ENCODE data around the gene COL6A2.

The COL6A2 gene

DNA sequence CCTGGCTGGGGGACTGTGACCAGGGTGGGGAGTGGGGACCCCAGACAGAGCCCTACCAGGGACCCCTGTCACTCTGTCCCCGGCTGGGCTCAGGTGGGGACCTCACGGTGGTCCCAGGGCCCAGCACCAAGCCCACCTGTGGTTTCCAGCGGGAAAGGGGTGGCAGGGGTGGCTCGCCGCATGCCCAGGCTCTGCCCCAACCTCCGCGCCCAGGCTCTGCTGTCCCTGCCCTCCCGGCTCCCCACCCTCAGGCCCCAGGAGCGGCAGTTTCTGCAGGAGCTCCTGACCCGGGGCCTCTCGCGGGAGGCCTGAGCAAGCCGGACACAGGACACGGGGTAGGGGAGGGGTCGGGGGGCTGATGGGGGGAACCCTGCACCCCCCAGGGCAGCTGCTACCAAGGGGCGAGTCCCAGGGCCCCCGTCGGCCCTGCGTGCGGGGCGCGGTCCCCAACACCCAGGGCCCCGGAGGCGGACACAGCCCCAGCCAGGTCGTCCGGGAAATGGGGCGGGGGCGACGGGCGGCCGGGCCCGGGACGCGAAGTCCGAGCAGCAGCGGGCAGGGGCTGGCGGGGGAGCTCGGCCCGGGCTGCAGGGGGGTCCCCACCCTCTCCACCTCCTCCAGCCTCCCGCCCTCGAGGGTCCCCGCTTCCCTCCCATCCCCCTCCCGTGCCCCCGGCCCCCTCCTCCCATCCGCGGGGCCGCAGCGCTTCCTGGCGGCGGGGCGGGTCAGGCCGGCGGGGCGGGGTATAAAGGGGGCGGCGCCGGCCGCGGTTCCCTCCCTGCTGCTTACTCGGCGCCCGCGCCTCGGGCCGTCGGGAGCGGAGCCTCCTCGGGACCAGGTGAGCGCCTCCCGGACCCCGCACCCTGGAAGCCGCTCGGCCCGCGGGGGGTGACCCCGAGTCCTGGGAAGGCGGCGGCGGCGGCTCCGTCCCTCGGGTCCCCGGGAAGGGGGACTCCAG, at the start of gene COL6A2:
Gene COL6A2 (plus strand): TSS at position 777 of the 958 bp plus-strand sequence.
- CTCF ChIA-PET = no interaction called here
- H3K4me3 Mint-ChIP-seq = peak within 1 kb of the TSS; percentile 63
- no peak within 1 kb of the TSS for H3K27ac Mint-ChIP-seq
- peaks cover 5% of the 10 kb centered on the region for H3K4me1 Mint-ChIP-seq
- peaks cover 5% of the 10 kb centered on the region for H3K9me3 Mint-ChIP-seq
- H3K36me3 Mint-ChIP-seq = no peaks in the 10 kb centered on the region
- DNase-seq = peak; percentile 72
- H3K27me3 Mint-ChIP-seq = peaks cover 51% of the 10 kb centered on the region

DNA sequence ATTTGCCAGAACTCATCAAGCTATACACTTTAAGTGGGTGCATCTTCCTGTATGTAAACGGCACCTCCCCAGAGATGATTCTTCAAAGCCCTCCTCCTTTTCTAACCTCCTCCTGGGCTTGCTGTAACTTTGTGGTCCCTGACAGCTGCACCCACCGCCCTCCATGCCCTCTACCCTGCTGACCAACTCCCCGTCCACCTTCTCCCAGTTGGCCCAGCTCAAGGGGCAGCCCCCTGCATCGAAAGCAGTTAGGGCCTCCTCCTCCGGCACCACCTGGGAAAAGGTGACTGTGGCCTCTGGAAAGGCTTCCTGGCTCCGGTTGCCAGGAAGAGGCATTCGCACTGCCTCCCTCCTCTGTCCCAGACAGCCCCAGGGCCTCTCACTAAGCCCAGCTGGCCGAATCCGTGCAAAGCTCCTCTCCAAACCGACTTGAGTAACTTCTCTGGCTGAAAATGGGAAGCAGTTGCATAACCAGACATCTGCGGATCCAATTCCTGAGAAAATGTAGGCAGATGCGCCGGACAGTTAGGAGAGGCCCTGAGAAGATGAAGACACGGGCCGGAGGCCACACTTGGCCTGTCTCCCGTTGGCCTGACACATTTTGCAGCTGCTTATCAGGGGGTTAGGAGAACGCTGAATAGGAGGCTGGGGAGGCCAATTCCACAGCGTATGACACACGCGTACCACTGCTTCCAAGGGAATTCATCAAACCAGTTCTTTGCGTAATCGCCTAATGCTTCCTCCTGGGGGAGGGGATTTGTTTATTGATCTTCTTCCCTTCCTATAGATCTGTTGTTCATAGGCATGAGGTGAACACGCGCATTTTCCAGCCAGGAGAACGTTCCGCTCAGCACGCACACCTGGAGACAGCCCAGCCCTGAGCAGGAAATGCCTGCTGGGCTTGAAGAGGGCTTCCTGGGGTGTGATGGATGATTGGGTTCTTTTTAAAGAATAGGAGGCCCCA, 48.7 kb upstream of the COL6A2 start:
- H3K4me1 Mint-ChIP-seq = no peaks in the 10 kb centered on the region
- no peaks in the 10 kb centered on the region for H3K9me3 Mint-ChIP-seq
- H3K27ac Mint-ChIP-seq = no peak overlapping the region
- H3K36me3 Mint-ChIP-seq = no peaks in the 10 kb centered on the region
- no peak for DNase-seq
- CTCF ChIA-PET = no interaction called here
- H3K4me3 Mint-ChIP-seq = no peak overlapping the region
- H3K27me3 Mint-ChIP-seq = no peaks in the 10 kb centered on the region

DNA sequence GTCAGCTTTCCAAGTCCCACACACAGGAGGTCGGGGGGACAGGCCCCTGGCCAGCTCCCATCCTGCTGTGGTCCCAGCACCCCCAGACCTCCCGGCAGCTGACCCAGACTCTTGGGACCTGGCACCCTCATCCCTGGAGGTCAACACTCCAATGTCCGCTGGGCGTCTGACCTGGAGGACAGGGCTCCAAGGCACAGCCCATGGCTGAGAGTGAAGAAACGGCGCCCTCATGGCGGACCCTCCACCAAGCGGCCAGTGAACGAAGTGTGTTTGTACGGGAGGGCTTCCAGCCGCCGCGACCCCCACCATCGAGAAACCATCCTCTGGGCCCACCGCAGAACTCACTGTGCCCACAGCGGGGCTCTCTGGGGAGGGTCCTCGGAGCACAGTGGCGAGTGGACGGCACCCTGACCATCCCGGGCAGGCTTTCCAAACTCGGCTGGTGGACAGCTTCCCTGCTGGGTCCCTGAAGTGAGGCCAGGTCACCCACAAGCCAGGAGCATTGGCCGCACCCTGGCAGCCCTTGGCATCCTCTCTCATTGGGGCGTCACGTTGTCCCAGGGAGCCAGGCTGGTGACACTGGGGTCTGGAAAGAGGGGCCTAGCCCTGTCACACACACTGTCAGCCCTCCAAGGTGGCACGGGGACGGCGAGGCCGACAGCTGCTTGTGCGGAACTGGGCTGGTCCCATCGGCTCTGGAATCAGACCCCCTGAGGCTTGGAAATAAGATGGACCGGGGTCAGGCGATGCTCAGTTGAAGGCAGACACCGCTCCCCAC, 47.8 kb upstream of the COL6A2 start:
- H3K4me1 Mint-ChIP-seq = no peaks in the 10 kb centered on the region
- no peak overlapping the region for H3K27ac Mint-ChIP-seq
- H3K27me3 Mint-ChIP-seq = no peaks in the 10 kb centered on the region
- CTCF ChIA-PET = no interaction called here
- DNase-seq = no peak
- no peaks in the 10 kb centered on the region for H3K9me3 Mint-ChIP-seq
- no peaks in the 10 kb centered on the region for H3K36me3 Mint-ChIP-seq
- H3K4me3 Mint-ChIP-seq = no peak overlapping the region

DNA sequence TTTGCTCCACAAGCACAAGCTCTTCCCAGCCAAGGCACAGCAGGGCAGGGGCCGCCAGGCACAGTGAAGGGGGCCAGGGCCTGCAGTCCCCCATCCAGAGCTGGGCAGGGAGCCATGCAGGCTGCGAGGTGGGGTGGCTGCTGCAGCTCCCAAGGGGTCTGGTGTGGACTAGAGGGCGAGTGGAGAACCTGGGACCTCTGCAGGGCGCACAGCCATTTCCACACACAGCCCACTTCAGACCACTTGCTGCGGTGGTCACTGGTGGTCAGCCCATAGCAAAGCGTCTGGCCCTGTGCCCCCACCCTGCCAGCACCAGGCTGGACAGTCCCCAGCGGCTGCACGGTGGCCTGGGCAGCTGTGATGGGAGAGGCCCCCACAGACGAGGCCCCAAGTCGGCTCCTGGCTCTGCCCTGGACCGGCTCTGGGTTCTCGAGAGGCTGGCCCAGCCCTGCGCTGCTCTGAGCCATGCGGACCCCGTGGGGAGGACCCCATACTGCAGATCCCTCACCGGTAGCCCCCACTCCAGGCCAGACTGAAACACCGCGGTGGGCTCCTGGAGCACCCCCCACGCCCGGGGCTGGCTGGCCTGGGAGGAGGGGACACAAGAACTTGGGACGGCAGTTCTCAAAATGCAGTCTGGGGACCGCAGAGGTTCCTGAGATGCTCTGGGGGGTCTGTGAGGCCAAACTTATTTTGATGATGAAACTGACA, 47.1 kb upstream of the COL6A2 start:
- Mint-ChIP-seq H3K4me1 (no peaks in the 10 kb centered on the region), H3K27me3 (no peaks in the 10 kb centered on the region), H3K4me3 (no peak overlapping the region), H3K36me3 (no peaks in the 10 kb centered on the region), H3K27ac (no peak overlapping the region), H3K9me3 (no peaks in the 10 kb centered on the region)
- no peak for DNase-seq
- CTCF ChIA-PET = no interaction called here

DNA sequence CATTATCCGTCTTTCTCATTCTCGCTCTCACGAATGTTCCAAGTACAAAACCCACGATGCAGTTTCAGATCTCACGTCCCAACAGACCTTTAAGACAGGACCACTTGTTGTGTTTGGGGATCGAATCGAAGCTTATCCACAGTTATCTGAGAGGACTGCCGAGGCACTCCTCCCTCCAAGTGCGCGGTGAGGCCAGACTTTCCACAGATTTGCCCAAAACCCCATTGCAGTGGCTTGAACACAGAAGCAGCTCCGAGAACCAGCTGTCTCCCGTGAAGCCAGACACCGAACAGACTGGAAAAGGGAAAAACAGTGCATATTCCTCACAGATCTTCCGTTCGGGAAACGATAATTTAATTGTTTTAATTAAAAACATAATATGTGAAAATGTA, 46.5 kb upstream of the COL6A2 start:
- CTCF ChIA-PET = no interaction called here
- no peaks in the 10 kb centered on the region for H3K9me3 Mint-ChIP-seq
- peaks cover under 1% of the 10 kb centered on the region for H3K27me3 Mint-ChIP-seq
- no peaks in the 10 kb centered on the region for H3K4me1 Mint-ChIP-seq
- no peak overlapping the region for H3K4me3 Mint-ChIP-seq
- no peak overlapping the region for H3K27ac Mint-ChIP-seq
- no peaks in the 10 kb centered on the region for H3K36me3 Mint-ChIP-seq
- no peak for DNase-seq

DNA sequence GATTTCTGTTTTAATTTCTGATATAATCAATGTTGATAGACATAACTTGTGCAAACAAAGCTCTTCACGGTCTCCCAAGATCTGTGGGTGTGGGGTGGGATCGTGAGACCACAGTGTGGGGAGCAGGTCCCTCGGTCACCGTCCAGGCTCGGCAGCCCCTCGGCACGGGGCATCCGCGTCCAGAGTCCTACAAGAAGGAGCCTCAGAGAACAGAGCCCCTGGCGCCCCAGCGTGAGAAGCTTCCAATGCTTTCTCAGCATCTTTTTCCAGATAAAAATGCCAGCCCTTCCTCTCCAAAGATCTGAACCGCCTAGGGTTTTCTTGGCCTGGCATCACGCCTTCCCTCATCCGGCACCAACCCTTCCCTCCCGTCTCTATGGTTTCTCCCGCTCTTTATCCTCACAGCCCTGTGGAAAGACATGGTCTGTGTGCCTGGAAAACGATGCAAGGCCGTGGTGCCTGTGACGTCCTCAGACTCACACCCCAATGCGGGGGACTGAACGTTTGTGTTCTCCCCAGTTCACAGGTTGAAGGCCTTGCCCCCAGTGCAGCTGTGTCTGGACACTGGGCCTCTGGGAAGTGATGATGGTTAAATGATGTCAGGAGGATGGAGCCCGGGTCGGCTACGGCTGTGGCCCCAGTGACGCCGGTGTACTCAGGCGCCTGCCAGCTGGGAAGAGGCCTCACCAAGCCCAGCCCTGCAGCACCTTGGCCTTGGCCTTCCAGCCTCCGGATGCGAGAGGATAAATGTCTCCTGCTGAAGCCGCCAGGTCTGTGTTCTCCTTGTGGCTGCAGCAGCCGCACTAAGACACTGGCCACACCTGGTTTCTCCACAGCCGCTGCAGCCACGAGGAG, 45.9 kb upstream of the COL6A2 start:
- Mint-ChIP-seq H3K4me3 (no peak overlapping the region), H3K27ac (no peak overlapping the region), H3K9me3 (no peaks in the 10 kb centered on the region), H3K36me3 (no peaks in the 10 kb centered on the region), H3K4me1 (no peaks in the 10 kb centered on the region), H3K27me3 (peaks cover 7% of the 10 kb centered on the region)
- DNase-seq = no peak
- CTCF ChIA-PET = no interaction called here

DNA sequence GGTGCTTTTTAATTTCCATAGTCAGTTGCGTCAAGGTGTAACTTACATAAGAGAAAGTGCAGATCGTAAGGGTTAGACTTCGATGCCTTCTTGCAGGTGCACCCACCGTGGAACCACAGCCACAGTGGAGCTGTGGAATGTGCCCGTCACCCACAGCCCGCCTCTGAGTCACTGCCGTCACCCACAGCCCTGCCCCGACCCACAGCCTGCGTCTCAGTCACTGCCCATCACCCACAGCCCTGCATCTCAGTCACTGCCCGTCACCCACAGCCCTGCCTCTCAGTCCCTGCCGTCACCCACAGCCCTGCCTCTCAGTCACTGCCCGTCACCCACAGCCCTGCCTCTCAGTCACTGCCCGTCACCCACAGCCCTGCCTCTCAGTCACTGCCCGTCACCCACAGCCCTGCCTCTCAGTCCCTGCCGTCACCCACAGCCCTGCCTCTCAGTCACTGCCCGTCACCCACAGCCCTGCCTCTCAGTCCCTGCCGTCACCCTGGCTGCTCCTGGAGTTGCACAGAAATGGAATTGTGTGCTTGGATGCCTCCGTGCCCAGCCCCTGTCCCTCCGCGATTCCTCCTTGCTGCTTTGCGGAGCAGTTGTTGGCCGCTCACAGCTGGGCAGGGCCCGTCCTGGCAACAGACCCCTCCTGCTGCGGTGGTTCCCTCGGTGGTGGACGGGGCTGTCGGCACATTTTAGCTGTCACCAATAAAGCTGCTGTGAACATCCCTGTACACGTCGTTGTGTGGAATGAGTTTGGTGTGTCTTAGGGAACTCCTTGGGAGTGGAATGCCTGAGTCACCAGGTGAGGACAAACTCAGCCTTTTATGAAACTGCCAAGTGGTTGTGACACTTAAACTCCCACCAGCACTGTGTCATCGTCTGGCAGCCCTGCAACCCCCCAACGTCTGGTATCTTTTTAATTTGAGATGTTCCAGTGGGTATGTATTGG, 44.9 kb upstream of the COL6A2 start:
- Mint-ChIP-seq H3K4me1 (peaks cover 4% of the 10 kb centered on the region), H3K36me3 (no peaks in the 10 kb centered on the region), H3K4me3 (no peak overlapping the region), H3K27ac (no peak overlapping the region), H3K27me3 (peaks cover 17% of the 10 kb centered on the region), H3K9me3 (no peaks in the 10 kb centered on the region)
- CTCF ChIA-PET = no interaction called here
- no peak for DNase-seq

DNA sequence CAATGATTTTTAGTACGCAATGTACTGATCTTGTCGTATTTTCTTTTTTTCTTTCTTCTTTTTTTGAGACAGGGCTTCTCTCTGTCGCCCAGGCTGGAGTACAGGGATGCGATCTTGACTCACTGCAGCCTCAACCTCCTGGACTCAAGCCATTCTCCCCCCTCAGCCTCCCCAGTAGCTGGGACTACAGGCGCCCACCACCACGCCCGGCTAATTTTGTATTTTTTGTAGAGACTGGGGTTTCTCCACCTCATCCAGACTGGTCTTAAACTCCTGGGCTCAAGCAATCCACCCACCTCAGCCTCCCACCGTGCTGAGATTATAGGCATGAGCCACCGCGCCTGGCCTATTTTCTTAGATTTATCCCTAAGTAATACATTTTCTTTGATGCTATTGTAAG, 43.9 kb upstream of the COL6A2 start:
- Mint-ChIP-seq H3K36me3 (no peaks in the 10 kb centered on the region), H3K27me3 (peaks cover 27% of the 10 kb centered on the region), H3K9me3 (peaks cover 9% of the 10 kb centered on the region), H3K4me3 (no peak overlapping the region), H3K4me1 (peaks cover 9% of the 10 kb centered on the region), H3K27ac (no peak overlapping the region)
- CTCF ChIA-PET = no interaction called here
- DNase-seq = no peak

DNA sequence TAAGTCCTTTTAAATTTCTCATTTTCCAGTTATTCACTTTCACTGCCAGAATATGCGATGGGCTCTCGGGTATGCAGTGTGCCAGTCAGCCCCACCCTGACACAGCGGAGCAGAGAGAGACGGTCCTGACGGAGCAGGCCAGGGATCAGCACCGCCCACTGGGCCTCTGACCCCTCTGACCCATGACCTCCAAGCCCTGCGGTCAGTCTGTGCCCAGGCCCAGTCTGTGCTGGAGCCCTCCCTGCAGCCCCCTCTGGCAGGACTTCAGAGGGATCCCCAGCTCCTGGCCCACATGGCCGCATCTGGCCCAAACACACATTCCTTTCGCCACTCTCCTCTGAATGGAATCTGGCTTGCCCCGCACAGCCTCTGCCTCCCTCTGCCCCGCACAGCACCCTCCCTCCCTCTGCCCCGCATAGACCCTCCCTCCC, 43.4 kb upstream of the COL6A2 start:
- H3K4me3 Mint-ChIP-seq = no peak overlapping the region
- peaks cover 9% of the 10 kb centered on the region for H3K4me1 Mint-ChIP-seq
- H3K27me3 Mint-ChIP-seq = peaks cover 32% of the 10 kb centered on the region
- CTCF ChIA-PET = no interaction called here
- H3K36me3 Mint-ChIP-seq = no peaks in the 10 kb centered on the region
- peaks cover 13% of the 10 kb centered on the region for H3K9me3 Mint-ChIP-seq
- DNase-seq = no peak
- H3K27ac Mint-ChIP-seq = no peak overlapping the region

DNA sequence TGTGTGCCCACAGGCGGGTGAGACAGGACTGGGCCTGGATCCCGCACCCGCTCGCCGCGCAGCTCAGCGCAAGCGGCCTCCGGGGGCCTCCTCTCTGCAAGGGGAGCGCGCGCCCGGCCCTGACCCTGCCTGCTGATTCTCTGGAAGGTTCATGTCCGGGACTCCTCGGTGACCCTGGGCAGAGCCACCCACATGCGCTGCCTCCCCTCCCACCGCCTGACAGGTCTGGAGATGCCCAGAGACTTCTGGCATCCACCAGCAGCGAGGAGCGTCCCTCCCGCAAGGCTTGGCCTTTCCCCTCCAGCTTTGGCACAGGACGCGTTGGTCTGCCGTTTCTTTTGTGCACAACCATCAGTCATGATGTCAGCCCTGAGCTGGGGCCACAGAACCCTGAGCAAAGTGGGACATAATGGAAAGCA, 42.0 kb upstream of the COL6A2 start:
- no peak overlapping the region for H3K4me3 Mint-ChIP-seq
- H3K36me3 Mint-ChIP-seq = no peaks in the 10 kb centered on the region
- H3K27ac Mint-ChIP-seq = no peak overlapping the region
- no peak for DNase-seq
- H3K9me3 Mint-ChIP-seq = peaks cover 16% of the 10 kb centered on the region
- CTCF ChIA-PET = no interaction called here
- H3K27me3 Mint-ChIP-seq = peaks cover 42% of the 10 kb centered on the region
- peaks cover 9% of the 10 kb centered on the region for H3K4me1 Mint-ChIP-seq

DNA sequence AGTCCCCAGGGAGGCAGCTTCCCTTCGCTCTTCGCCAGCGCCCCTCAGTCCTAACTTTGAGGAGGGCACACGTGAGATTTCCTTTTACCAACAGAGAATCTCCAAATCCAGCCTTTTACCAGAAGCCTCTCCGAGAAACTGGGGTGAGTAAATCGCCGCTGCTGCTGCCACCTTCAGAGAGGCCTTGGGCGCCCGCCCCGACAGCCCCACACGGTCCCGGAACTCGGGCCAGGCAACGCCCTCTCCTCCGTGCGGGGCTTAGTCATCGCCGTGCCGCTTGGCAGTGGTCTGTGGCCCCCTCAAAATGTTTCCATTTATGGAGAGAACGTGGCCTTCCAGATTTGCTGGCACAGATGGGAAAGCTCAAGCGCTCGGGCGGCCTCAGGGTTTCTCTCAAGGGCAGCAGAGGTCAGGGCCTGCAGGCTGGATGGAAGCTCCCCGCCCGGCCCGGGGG, 41.4 kb upstream of the COL6A2 start:
- CTCF ChIA-PET = no interaction called here
- Mint-ChIP-seq H3K9me3 (peaks cover 20% of the 10 kb centered on the region), H3K4me1 (peaks cover 9% of the 10 kb centered on the region), H3K27me3 (peaks cover 45% of the 10 kb centered on the region), H3K4me3 (no peak overlapping the region), H3K27ac (no peak overlapping the region), H3K36me3 (no peaks in the 10 kb centered on the region)
- DNase-seq = no peak

DNA sequence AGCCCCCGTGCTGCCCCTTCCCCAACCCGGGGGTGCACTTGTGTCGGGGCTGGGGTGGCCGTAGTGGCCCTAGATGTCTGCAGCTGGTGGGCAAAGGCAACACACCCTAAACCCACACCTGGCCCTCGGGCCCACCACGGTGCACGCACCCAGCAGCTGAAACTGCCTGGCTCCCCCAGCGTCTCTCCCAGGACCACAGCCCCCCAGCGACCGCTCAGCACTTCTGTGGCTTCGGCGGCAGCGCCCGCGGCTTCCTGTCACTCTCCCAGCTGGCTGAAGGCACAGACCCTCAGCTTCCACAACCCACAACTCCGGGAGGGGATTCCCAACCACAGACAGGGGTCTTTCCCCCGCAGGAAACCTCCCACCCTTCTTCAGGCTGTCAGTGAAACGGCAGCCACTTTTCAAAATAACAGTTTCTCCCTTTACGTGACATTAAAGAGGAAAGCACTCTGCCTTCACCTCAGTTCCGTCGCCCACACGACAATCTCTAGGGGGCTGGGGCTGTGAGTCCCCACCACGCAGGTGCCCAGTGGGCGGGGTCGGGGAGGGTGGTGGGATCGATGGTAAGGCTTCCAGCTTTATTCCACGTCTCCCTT, 40.7 kb upstream of the COL6A2 start:
- no peak for DNase-seq
- Mint-ChIP-seq H3K4me3 (no peak overlapping the region), H3K36me3 (no peaks in the 10 kb centered on the region), H3K9me3 (peaks cover 23% of the 10 kb centered on the region), H3K27me3 (peaks cover 45% of the 10 kb centered on the region), H3K4me1 (peaks cover 9% of the 10 kb centered on the region), H3K27ac (no peak overlapping the region)
- CTCF ChIA-PET = no interaction called here
